MCF 10A (cell line): ENCODE data around the gene SOWAHA. TPM values are rescaled to one million over a fixed set of nuclear protein-coding genes. Genes with fewer than 3 reads are reported as not detected.

Source experiments
- BruUV-seq: library from RNA; stranded (reverse); fragments of 400-500 nt; replicated peaks from 2 replicates; lab custom pipeline; 2021; lab: Mats Ljungman, UMichigan
- CTCF ChIA-PET: fragments of 300-600 bp; sonication (Branson Sonifier 250); formaldehyde crosslinking; extraction: SDS; loops from one replicate; lab custom pipeline; 2021; ENCODE audit warnings: antibody characterized with exemption, inconsistent platforms; lab: Yijun Ruan, JAX
- POLR2A ChIA-PET: fragments of 300-600, 350-650 bp; sonication (Branson Sonifier 250); formaldehyde crosslinking; extraction: SDS; loops from one replicate; lab custom pipeline; 2020; ENCODE audit warnings: antibody characterized with exemption, inconsistent platforms; lab: Yijun Ruan, JAX
- DNase-seq: peaks from one replicate; pipeline ENCODE4 v3.0.0-alpha.2; 2018; ENCODE audit not compliant: unreplicated experiment
- H3K27ac Mint-ChIP-seq: one replicate; pipeline ENCODE4 v1.8.0; 2022; ENCODE audit warnings: mild to moderate bottlenecking, low read depth, mixed read lengths; ENCODE audit not compliant: unreplicated experiment
- H3K27me3 Mint-ChIP-seq: one replicate; pipeline ENCODE4 v1.8.0; 2022; ENCODE audit warnings: mixed read lengths; ENCODE audit not compliant: insufficient read depth, unreplicated experiment
- H3K36me3 Mint-ChIP-seq: one replicate; pipeline ENCODE4 v1.8.0; 2022; ENCODE audit warnings: mild to moderate bottlenecking, moderate library complexity, mixed read lengths; ENCODE audit not compliant: insufficient read depth, unreplicated experiment
- H3K4me1 Mint-ChIP-seq: one replicate; pipeline ENCODE4 v1.8.0; 2022; ENCODE audit warnings: mixed read lengths; ENCODE audit not compliant: insufficient read depth, unreplicated experiment
- H3K4me3 Mint-ChIP-seq: one replicate; pipeline ENCODE4 v1.8.0; 2022; ENCODE audit warnings: mild to moderate bottlenecking, moderate library complexity, mixed read lengths; ENCODE audit not compliant: unreplicated experiment
- H3K9me3 Mint-ChIP-seq: one replicate; pipeline ENCODE4 v1.8.0; 2022; ENCODE audit warnings: mixed read lengths; ENCODE audit not compliant: unreplicated experiment
- CTCF ChIP-seq: fragments of 200-600 bp; IDR thresholded peaks from one replicate; pipeline ENCODE4 v1.8.0; 2022; ENCODE audit warnings: antibody characterized with exemption, mild to moderate bottlenecking; ENCODE audit not compliant: unreplicated experiment
- intact Hi-C: fragments of 100-400 bp; cut with micrococcal nuclease; formaldehyde crosslinking; loops from 2 replicates; pipeline ENCODE4 v1.14.1; 2022
- total RNA-seq: library from RNA; stranded (reverse); gene quantifications from 2 replicates; pipeline ENCODE4 v1.2.3, GENCODE V29; 2022

The SOWAHA gene
- total RNA-seq, 1 experiment from 2014 or later = not detected

GRCh38 chr5:132780577-132780976 is 32.5 kb upstream of the SOWAHA start:
- Mint-ChIP-seq H3K27ac (no peak overlapping the region), H3K9me3 (no peaks in the 10 kb centered on the region), H3K4me1 (peaks cover 15% of the 10 kb centered on the region), H3K36me3 (no peaks in the 10 kb centered on the region), H3K27me3 (no peaks in the 10 kb centered on the region), H3K4me3 (no peak overlapping the region)
- POLR2A ChIA-PET = interaction anchor here (1.4 kb wide), 1 partner anchor 19 kb away, joined by 5 read pairs; no protein-coding TSS in a partner anchor
- CTCF ChIA-PET = interaction anchor here (1.6 kb wide), 1 partner anchor 18 kb away, joined by 5 read pairs; no protein-coding TSS in a partner anchor
- TF ChIP-seq CTCF = no peak
- intact Hi-C loops = no loop called here
- DNase-seq = no peak
- no TSS peak for BruUV-seq

GRCh38 chr5:132781029-132781428 is 32.1 kb upstream of the SOWAHA start:
- no peak for DNase-seq
- peaks cover 13% of the 10 kb centered on the region for H3K4me1 Mint-ChIP-seq
- H3K36me3 Mint-ChIP-seq = no peaks in the 10 kb centered on the region
- POLR2A ChIA-PET = interaction anchor here (0.7 to 1.4 kb wide), 3 partner anchors 9 to 104 kb away, joined by 3 to 7 read pairs (median 5); no protein-coding TSS in a partner anchor
- no peak overlapping the region for H3K4me3 Mint-ChIP-seq
- H3K27ac Mint-ChIP-seq = no peak overlapping the region
- H3K27me3 Mint-ChIP-seq = no peaks in the 10 kb centered on the region
- BruUV-seq = no TSS peak
- intact Hi-C loops = no loop called here
- no peak for TF ChIP-seq CTCF
- H3K9me3 Mint-ChIP-seq = no peaks in the 10 kb centered on the region
- CTCF ChIA-PET = interaction anchor here (0.6 to 1.6 kb wide), 2 partner anchors 17 to 254 kb away, joined by 3 to 5 read pairs; no protein-coding TSS in a partner anchor

- ChIA-PET POLR2A (interaction anchor here (0.6 to 1.5 kb wide), 4 partner anchors 15 to 510 kb away, joined by 3 to 5 read pairs (median 4); no protein-coding TSS in a partner anchor), CTCF (interaction anchor here (0.7 to 2.3 kb wide), 4 partner anchors 16 to 81 kb away, joined by 4 to 10 read pairs (median 4); no protein-coding TSS in a partner anchor)
- Mint-ChIP-seq H3K9me3 (no peaks in the 10 kb centered on the region), H3K4me3 (no peak overlapping the region), H3K36me3 (no peaks in the 10 kb centered on the region), H3K27ac (no peak overlapping the region), H3K27me3 (no peaks in the 10 kb centered on the region), H3K4me1 (peaks cover 13% of the 10 kb centered on the region)
- BruUV-seq = no TSS peak
- DNase-seq = peak; percentile 45
- TF ChIP-seq CTCF = no peak
- intact Hi-C loops = no loop called here
Observed at GRCh38 chr5:132782101-132782500, 31.0 kb upstream of the SOWAHA start.

- Mint-ChIP-seq H3K36me3 (no peaks in the 10 kb centered on the region), H3K27ac (no peak overlapping the region), H3K27me3 (no peaks in the 10 kb centered on the region), H3K4me3 (no peak overlapping the region), H3K4me1 (peaks cover 7% of the 10 kb centered on the region), H3K9me3 (no peaks in the 10 kb centered on the region)
- BruUV-seq = no TSS peak
- CTCF ChIA-PET = interaction anchor here (1.6 to 2.3 kb wide), 2 partner anchors 12 to 35 kb away, joined by 7 to 12 read pairs; no protein-coding TSS in a partner anchor
- DNase-seq = no peak
- POLR2A ChIA-PET = interaction anchor here (0.6 to 1.4 kb wide), 3 partner anchors 9 to 258 kb away, joined by 3 to 4 read pairs (median 4); no protein-coding TSS in a partner anchor
- intact Hi-C loops = no loop called here
- no peak for TF ChIP-seq CTCF
Observed at GRCh38 chr5:132785365-132785764, 27.7 kb upstream of the SOWAHA start.
